Esophagus muscularis mucosa (tissue), 3 donors: ENCODE measurements around the gene CALD1.

Experiments
- CTCF ChIP-seq, 3 experiments: fragments of 200-600 bp in 2 of 3; fragments of 450-650 bp in 1 of 3; sonication (generic) in 2 of 3; IDR thresholded peaks; one replicate each; pipeline ENCODE4 v1.5.1; 2017 to 2019; ENCODE audit warnings: antibody characterized with exemption in 3 of 3, mild to moderate bottlenecking in 2 of 3, moderate library complexity in 1 of 3
- POLR2A ChIP-seq: fragments of 450-650 bp; IDR thresholded peaks from one replicate; pipeline ENCODE4 v1.6.1; 2017; ENCODE audit warnings: antibody characterized with exemption, moderate library complexity, mild to moderate bottlenecking, low read depth

DNA sequence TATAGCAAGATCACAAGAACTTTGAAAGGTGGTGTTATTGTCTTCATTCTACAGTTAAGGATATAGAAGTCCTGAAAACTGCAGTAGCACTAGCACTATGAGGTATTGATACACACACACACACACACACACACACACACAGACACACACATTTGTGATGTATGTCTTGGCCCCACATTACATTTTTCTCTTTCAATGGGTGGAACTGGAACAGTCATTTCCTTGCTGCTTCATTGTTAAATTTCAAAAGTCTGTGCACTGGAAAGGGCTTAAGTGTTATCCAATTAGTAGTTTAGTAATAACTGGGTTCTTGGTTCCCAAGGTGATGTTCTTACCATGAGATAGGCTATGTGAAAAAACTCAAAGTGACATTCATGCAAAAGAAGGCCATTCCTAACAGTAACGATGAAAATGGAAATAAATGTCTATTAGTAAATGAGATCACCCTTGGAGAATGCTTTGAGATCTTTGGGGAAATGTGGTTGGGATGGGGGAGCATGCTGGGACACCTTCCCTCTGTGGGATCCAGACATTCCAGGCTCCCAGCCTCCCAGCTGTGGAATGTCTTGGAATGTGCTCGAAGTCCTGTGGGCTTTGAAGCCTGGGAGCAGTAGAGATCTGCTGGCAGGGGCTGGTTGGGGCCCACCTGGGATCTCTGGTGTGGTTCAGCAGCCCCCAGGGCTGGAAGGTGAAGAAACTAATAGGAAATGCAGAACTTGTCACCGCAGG is 37.4 kb upstream of the CALD1 start:
- no peak for TF ChIP-seq CTCF (IDR thresholded peaks at IDR 0.05)
- TF ChIP-seq POLR2A = no peak
